SH-SY5Y (cell line): ENCODE data around the gene SRRM4.

Experiments used
- GATA2 ChIP-seq: IDR thresholded peaks from 2 replicates; pipeline ENCODE4 v1.6.1; 2011; ENCODE audit warnings: mild to moderate bottlenecking, low read depth, low read length
- GATA3 ChIP-seq: IDR thresholded peaks from 2 replicates; pipeline ENCODE4 v1.6.1; 2011; ENCODE audit warnings: low read depth, mild to moderate bottlenecking, low read length, moderate library complexity

Gene SRRM4

DNA sequence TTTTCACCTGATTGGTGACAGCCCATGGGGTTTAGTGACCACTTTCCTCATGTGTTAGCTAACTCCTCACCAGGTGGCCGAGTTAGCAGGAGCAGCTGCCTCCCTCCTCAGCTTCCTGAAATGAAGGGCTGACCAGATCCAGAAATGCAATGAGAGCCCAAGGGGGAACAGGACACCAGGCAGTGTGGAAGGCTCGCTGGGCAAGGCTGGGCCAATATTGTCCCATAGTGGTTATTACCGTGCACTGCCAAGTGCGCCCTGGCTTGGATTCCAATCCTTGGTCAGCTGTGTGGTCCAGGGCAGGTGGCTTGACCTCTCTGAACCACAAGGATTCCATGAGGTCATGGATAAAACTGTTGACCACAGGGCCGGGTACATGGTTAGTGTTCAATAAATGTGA is 193.7 kb downstream of the SRRM4 start:
- TF ChIP-seq GATA3: no peak
- TF ChIP-seq GATA2: no peak

DNA sequence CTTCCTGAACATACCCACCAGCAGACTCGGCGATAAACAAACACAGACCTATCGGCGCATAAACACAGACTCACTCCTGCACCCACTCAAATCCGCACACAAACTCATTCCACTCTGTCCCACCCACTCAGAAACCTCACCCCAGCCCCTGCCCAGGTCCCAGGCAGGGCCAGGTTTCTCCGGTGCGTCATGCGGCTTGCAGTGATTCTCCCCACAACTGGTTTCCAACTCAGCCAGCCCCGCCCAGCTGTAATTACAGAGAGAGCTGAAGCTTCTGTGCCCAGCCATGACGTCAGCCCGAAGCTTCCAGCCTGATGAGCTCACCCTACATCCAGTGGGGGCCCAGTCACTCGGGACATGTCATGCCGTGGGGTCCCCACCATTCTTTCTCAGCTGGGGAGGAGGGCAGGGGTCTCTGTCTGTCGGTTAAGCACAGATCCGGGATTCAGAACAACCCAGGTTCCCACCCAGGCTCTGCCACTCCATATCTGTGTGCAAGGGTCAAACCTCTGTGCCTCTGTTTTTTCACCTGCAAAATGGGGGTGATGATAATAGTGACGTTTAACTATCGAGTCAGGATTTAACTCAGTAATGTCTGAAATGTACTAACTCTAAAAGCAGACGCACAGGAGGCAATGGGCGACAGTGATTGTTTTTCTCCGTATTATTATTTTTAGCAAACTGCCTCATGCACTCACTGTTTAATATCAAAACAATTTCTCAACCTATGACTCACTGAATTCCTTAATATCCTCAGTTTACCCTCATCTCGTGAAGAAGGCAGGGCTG is 195.1 kb downstream of the SRRM4 start:
- TF ChIP-seq GATA2 (no peak), GATA3 (no peak)

DNA sequence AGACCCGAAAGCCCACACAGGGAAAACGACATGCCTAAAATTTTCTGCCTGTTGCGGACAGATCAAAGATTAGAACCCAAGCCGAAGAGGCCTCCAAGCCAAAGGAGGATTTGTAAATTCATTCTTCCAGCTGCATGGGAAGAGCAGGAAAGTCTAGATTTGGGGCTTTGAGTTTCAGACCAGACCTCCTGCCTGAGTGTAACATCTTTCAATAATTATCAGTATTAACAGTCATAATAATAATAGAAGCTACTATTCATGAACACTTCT is 195.7 kb downstream of the SRRM4 start:
- TF ChIP-seq GATA2: no peak
- no peak for TF ChIP-seq GATA3

DNA sequence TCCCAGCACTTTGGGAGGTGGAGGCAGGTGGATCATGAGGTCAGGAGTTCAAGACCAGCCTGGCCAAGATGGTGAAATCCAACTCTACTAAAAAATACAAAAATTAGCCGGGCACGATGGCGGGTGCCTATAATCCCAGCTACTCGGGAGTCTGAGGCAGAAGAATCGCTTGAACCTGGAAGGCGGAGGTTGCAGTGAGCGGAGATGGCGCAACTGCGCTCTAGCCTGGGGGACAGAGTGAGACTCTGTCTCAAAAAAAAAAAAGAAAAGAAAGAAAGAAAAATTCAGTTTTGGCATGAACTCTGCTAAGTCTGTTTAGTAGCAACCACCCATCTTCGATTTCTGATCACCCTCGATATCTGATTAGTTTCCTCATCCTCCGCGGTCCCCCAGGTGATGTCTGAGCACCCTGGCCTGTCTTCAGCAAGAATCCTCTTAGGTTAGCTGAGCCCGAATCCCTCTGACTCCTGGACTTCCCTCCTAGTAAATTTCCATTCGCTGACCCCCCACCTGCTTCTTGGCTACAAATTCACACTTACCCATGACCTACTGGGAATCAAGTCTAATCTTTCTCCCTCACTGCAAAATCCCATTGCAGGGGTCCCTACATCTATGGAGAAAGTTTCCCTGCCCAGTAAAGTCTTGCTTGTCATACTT is 196.5 kb downstream of the SRRM4 start:
- TF ChIP-seq GATA2 (no peak), GATA3 (no peak)

DNA sequence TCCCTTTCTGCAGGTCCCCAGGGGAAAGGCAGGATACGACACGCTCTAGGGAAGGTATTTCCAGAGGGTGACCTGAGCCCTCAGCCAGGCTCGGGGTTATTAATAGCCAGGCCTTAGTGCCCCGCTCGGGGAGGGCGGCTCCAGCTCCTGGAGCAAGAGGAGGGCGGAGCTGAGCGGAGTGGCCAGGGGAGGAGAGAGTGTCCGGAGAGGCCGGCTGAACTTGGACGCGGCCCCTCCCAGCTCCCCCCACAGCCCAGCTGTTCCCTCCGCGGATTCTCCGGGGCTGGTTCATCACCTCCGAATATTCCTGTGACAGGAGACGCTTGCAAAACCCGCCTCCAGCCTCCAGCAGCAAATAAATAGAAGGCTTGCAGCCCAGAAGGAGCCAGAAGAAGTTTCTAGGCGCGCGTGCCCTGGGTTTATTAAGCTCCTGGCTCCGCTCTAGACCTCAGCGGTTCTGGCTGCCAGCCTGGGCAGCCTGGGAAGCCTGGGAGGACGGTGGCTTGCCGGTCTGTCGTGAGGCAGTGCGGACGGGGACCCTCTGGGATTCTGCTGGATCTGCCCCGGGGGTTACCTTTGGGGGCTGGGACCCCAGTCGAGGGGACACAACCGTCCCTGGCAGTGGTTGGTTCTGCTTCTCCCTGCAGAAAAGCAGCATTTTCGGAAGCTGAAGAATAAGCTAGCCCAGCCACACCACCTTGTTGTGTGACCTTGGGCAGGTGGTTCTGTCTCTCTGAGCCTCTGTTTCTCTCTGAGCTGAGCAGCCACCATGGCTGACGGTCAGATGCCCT is 197.4 kb downstream of the SRRM4 start, which contains the start of gene HSPB8:
Gene HSPB8 (plus strand): TSS at position 388 of the 791 bp plus-strand sequence. CDS start 382 bp downstream, at position 770.
- TF ChIP-seq GATA3 (no peak), GATA2 (no peak)

DNA sequence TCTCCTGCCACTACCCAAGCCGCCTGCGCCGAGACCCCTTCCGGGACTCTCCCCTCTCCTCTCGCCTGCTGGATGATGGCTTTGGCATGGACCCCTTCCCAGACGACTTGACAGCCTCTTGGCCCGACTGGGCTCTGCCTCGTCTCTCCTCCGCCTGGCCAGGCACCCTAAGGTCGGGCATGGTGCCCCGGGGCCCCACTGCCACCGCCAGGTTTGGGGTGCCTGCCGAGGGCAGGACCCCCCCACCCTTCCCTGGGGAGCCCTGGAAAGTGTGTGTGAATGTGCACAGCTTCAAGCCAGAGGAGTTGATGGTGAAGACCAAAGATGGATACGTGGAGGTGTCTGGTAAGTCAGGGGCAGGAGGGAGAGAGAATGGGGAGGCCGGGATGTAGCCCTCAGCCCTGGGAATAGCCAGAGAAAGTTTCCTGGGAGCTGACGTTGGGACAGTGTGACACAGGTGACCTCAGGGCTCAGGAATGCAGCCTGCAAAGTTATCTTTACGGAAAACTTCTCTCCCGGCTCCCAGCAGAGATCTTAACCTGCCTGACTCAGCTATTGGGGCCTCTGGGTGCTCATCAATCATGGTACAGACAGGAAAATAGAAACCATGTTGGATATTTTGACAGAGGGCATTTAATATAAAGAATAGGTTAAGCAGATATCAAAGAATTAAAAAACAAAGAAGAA is 198.1 kb downstream of the SRRM4 start:
- no peak for TF ChIP-seq GATA3

DNA sequence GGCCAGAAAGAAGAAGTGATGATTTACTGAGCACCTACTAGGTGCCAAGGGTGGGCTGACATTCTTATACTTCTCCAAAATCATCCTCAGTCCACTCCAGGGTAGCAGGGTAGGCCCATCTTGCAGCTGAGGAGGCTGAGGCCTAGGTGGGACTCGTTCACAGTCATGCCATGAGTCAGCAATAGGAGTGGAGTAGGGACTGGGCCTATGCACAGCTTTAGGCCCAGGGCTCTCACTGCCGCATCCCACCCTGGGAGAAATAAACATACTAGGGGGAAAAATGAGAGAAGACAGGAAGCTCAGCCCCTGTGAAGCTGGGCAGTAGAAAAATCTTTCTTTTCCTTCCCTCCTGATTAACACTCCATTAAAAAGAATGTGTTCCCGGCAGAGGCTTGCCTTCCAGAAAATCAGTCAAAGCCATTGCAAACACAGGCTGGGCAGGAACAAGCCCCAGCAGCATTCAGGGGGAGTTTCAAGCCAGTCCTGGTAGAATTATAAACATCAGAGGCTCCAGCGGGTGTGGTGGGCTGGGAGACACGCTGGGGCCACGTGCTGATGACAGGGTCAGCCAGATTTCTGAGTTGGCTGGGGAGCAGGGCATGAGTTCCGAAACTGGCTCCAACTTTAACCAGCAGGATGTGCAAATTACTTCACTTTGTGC is 199.2 kb downstream of the SRRM4 start:
- TF ChIP-seq GATA3: no peak
- TF ChIP-seq GATA2: no peak

DNA sequence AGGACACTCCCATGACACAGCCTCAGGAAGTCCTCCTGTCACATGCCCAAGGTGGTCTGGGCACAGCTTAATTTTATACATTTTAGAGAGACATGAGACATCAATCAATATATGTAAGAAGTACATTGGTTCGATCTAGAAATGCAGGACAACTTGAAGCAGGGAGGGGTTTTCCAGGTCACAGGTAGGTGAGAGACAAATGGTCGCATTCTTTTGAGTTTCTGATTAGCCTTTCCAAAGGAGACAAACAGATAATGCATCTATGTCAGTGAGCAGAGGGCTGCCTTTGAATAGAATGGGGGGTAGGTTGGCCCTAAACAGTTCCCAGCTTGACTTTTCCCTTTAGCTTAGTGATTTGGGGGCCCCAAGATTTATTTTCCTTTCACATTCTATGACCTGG is 199.9 kb downstream of the SRRM4 start:
- no peak for TF ChIP-seq GATA3
- no peak for TF ChIP-seq GATA2

DNA sequence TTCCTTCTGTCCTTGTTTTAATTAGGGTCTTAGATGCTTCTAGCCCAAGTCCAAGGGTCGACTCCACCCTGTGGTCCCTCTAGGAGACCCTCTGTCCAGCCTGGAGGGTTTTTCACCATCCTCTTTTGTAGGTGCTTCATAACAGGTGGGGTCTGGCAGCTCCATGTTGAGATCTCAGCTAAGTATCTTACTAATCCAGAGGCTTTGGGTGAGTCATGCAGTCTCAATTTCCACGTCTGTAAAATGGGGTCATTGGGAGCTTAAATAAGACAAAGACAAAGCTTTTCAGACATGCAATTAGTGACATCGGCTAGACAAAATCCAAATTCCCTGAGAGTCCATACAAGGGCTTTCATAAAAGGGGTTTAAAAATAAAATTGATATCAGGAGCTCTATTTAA is 200.6 kb downstream of the SRRM4 start:
- TF ChIP-seq GATA3: no peak
- no peak for TF ChIP-seq GATA2

DNA sequence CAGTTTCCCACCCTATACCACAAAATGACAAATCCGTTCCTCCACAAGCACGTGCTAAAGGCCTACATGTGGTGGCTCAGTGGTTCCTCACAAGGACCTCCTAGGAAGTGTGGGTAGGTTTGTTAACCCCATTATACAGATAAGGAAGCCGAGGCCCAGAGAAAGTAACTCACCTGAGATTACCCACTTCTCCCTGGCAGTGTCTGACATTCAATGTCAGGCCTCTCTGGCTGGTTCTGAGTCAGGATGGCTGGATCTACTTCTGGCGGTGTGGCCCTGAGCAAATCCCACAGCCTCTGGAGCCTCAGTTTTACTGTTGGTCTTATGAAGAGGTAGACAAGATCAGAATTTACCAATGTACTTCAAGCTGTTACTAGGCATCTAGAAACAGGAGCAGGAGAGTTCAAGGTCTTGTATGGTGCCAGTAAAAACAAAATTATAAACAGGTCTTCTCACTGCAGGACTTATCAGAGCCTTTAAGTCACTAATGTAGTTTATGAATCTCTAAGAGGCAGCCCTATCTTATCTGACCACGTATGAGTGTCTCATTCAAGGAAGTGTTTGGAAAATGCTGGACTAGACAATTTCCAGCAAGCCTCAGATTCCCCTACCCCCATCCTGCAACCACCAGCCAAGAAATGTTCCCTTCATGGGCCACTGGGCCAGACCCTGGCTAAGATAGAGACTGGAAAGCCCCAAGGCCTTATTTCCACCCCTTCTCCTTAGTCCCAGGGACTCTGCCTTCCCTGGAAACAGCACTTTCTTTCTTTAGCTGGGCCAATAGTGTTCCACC is 201.6 kb downstream of the SRRM4 start:
- TF ChIP-seq GATA3: no peak
- no peak for TF ChIP-seq GATA2

DNA sequence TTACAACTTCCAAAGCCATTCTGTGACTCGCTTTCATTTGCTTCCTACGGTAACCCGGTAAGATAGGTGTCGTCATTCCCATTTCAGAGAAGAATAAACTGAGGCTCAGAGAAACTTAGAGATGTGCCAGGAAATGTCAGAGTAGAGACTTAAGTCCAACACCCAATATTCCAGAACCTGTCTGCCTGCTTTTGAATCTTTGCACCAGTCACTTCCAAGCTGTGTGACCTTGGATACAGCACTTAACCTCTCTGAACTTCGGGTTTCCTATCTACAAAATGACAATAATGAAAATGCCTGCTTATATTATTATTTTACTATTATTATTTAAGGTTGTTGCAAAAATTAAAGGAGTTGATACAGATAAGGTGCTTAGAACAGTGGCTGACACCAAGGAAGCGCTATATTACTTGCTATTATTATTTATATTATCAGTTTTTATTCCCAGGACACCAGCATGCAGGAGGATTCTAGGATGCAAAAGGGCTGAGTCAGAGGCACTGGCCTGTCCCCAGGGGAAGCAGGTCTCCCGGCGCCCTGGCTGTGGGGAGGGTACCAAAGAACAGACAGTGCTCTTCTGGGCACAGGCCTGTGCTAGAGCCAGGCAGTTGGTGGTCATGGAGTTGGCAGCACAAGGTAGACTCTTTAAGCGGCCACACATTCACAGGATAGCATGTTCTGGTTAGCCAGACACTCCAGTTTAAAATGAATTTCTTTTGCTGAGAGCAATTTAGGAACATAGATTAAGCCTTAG is 202.8 kb downstream of the SRRM4 start:
- TF ChIP-seq GATA3 (no peak), GATA2 (no peak)

DNA sequence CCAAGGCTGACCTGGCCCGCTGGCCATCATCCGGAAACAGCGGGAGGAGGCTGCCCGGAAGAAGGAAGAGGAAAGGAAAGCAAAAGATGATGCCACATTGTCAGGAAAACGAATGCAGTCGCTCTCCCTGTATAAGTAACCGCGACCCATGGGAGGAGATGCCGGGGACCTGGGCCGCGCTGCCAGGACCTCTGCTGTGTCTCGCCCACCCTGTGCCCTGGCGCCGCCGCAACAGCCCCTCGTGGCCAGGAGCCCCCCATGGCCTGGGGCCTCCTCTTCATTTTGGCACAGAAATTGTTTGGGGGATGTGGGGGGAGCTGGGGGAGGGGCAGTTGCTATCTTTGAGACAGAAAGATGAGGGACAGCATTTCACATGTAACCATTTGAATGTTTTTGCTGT is 213.9 kb downstream of the SRRM4 start:
- TF ChIP-seq GATA3: no peak
- no peak for TF ChIP-seq GATA2
